Endothelial cell of umbilical vein (primary cell): ENCODE results near the gene KCNQ2. TPM values are rescaled to one million over a fixed set of nuclear protein-coding genes. Genes with fewer than 3 reads are reported as not detected.

Experiments
- BruUV-seq: library from RNA; stranded (reverse); fragments of 400-500 nt; replicated peaks from 2 replicates; lab custom pipeline; 2021; lab: Mats Ljungman, UMichigan
- CTCF ChIA-PET: fragments of 300-600, 350-600 bp; sonication (Branson Sonifier 250); formaldehyde crosslinking; loops from one replicate; lab custom pipeline; 2021; ENCODE audit warnings: antibody characterized with exemption, inconsistent platforms; lab: Charles Lee
- POLR2A ChIA-PET: fragments of 300-600, 350-600 bp; sonication (Branson Sonifier 250); formaldehyde crosslinking; loops from one replicate; lab custom pipeline; 2021; ENCODE audit warnings: antibody characterized with exemption, inconsistent platforms; lab: Charles Lee
- DNase-seq: peaks from one replicate; pipeline ENCODE4 v3.0.0-alpha.2; 2011; ENCODE audit warnings: low read depth, low spot score
- FAIRE-seq: peaks from 2 replicates; lab custom pipeline; 2011; peaks lifted over from hg19 to GRCh38; lab: Jason Lieb, UNC
- H2AFZ ChIP-seq: 2 replicates; pipeline ENCODE4 v1.6.0; 2012; ENCODE audit warnings: low read depth, low read length, control low read depth, inconsistent platforms
- H3K27ac ChIP-seq: 2 replicates; pipeline ENCODE4 v1.5.1; 2011; ENCODE audit warnings: low read depth, mild to moderate bottlenecking, control low read depth, low read length, moderate library complexity; ENCODE audit not compliant: insufficient read depth
- H3K27me3 ChIP-seq, 2 experiments: 2 replicates each; pipeline versions ENCODE4 v1.6.0 to v1.6.1; 2011; ENCODE audit warnings: low read length in 2 of 2, mixed read lengths in 1 of 2; ENCODE audit not compliant: control insufficient read depth in 2 of 2, insufficient read depth in 2 of 2
- H3K36me3 ChIP-seq, 2 experiments: 2 replicates in 1 of 2; 3 replicates in 1 of 2; pipeline ENCODE4 v1.5.1; 2011; ENCODE audit warnings: low read length in 2 of 2, mild to moderate bottlenecking in 1 of 2, moderate library complexity in 1 of 2; ENCODE audit not compliant: control insufficient read depth in 2 of 2, insufficient read depth in 2 of 2; ENCODE audit errors: extremely low read depth in 1 of 2
- H3K4me1 ChIP-seq: 3 replicates; pipeline ENCODE4 v1.5.1; 2011; ENCODE audit warnings: mild to moderate bottlenecking, low read length; ENCODE audit not compliant: control insufficient read depth, insufficient read depth; ENCODE audit errors: extremely low read depth
- H3K4me2 ChIP-seq: 2 replicates; pipeline ENCODE4 v1.6.1; 2011; ENCODE audit warnings: low read length, control low read depth, mixed read lengths; ENCODE audit not compliant: insufficient read depth
- H3K4me3 ChIP-seq, 3 experiments: fragments of 200-600 bp in 1 of 3; sonication (generic), shearing (Covaris generic) in 1 of 3; replicated peaks in 1 of 3; 2 replicates each; pipeline ENCODE4 v1.5.1; 2011 to 2016; ENCODE audit warnings: control low read depth in 3 of 3, low read length in 3 of 3, mild to moderate bottlenecking in 2 of 3, inconsistent platforms in 1 of 3, low read depth in 1 of 3, moderate library complexity in 1 of 3; ENCODE audit not compliant: insufficient read depth in 1 of 3
- H3K79me2 ChIP-seq: 2 replicates; pipeline ENCODE4 v1.6.0; 2012; ENCODE audit warnings: low read length, inconsistent platforms; ENCODE audit not compliant: control insufficient read depth, insufficient read depth
- H3K9ac ChIP-seq: replicated peaks from 2 replicates; pipeline ENCODE3; 2011; ENCODE audit warnings: low read length, control low read depth; ENCODE audit not compliant: insufficient read depth; ENCODE audit errors: extremely low read depth
- H3K9me1 ChIP-seq: replicated peaks from 3 replicates; pipeline ENCODE4 v1.6.0; 2011; ENCODE audit warnings: mild to moderate bottlenecking, low read length; ENCODE audit not compliant: control insufficient read depth, insufficient read depth; ENCODE audit errors: extremely low read depth
- H3K9me3 ChIP-seq: replicated peaks from 2 replicates; pipeline ENCODE4 v1.5.1; 2012; ENCODE audit warnings: low read length, inconsistent platforms; ENCODE audit not compliant: control insufficient read depth, insufficient read depth
- H4K20me1 ChIP-seq: replicated peaks from 2 replicates; pipeline ENCODE3; 2011; ENCODE audit warnings: mild to moderate bottlenecking, low read length; ENCODE audit not compliant: control insufficient read depth, insufficient read depth; ENCODE audit errors: extremely low read depth
- EZH2 ChIP-seq: IDR thresholded peaks from 2 replicates; pipeline ENCODE4 v1.6.1; 2012; ENCODE audit warnings: borderline replicate concordance, low read depth, mild to moderate bottlenecking, moderate library complexity, low read length, inconsistent platforms; ENCODE audit not compliant: severe bottlenecking
- GATA2 ChIP-seq: IDR thresholded peaks from 2 replicates; pipeline ENCODE4 v1.7.0; 2011; ENCODE audit warnings: low read depth, mild to moderate bottlenecking, moderate library complexity, mixed read lengths, low read length; ENCODE audit not compliant: insufficient read length, insufficient read depth
- JUN ChIP-seq: IDR thresholded peaks from 2 replicates; pipeline ENCODE4 v1.6.1; 2011; ENCODE audit warnings: borderline replicate concordance, low read depth; ENCODE audit not compliant: insufficient read length, insufficient read depth
- MYC ChIP-seq: IDR thresholded peaks from one replicate; pipeline ENCODE4 v1.6.1; 2011; ENCODE audit warnings: mild to moderate bottlenecking, low read depth, low read length
- POLR2AphosphoS5 ChIP-seq: IDR thresholded peaks from 2 replicates; pipeline ENCODE4 v1.6.1; 2012; ENCODE audit warnings: low read depth, mild to moderate bottlenecking, control low read depth, low read length, moderate library complexity; ENCODE audit not compliant: insufficient read depth
- dilution Hi-C: fragments of 300-500 bp; cut with MboI; formaldehyde crosslinking; loops from one replicate; pipeline ENCODE4 v1.15.0; 2019; ENCODE audit warnings: low sequenced_read_pairs; ENCODE audit not compliant: extremely low pct_ligation_motif_present
- intact Hi-C: fragments of 100-400 bp; cut with micrococcal nuclease; formaldehyde crosslinking; loops from one replicate; pipeline ENCODE4 v1.10.0; 2022
- polyA plus RNA-seq, 4 experiments: library from polyadenylated mRNA; depleted of rRNA in 3 of 4; stranded (reverse) in 3 of 4; unstranded in 1 of 4; fragments of >200 nt; gene quantifications; 2 replicates each; pipeline versions ENCODE4 v1.2.1 to v1.2.3, GENCODE V29; 2011 to 2012; ENCODE audit warnings: missing spikeins in 1 of 4
- total RNA-seq: library from RNA; stranded (reverse); gene quantifications from 2 replicates; pipeline ENCODE4 v1.2.3, GENCODE V29; 2021
- TF ChIP-seq, protein P1 (sequence below), 2 donors: IDR thresholded peaks; 1 replicate in 1 of 2; 2 replicates in 1 of 2; pipeline ENCODE4 v1.5.1; 2011; ENCODE audit warnings: low read length in 2 of 2, mild to moderate bottlenecking in 2 of 2, moderate library complexity in 2 of 2, control low read depth in 1 of 2, inconsistent platforms in 1 of 2, low read depth in 1 of 2; ENCODE audit not compliant: insufficient read depth in 1 of 2; ENCODE audit errors: extremely low read depth in 1 of 2

Gene KCNQ2
- total and polyA plus RNA-seq, 2 donors (not counting 3 experiments of a cell fraction or from before 2014, with no cell fraction given), result not detected

GRCh38 chr20:63381781-63382431, 90.5 kb downstream of the KCNQ2 start:
- dilution Hi-C loops (no loop called here), intact Hi-C loops (loop anchor here (1.0 kb wide), 1 partner anchor 73 kb away; no protein-coding TSS in a partner anchor)
- no peaks in the 10 kb centered on the region for H3K9me1 ChIP-seq
- H3K9me3 ChIP-seq, result peaks cover 4% of the 10 kb centered on the region
- H3K27me3 ChIP-seq, result peaks cover 0 to 3% of the 10 kb centered on the region in 2 experiments
- TF ChIP-seq, protein P1, sequence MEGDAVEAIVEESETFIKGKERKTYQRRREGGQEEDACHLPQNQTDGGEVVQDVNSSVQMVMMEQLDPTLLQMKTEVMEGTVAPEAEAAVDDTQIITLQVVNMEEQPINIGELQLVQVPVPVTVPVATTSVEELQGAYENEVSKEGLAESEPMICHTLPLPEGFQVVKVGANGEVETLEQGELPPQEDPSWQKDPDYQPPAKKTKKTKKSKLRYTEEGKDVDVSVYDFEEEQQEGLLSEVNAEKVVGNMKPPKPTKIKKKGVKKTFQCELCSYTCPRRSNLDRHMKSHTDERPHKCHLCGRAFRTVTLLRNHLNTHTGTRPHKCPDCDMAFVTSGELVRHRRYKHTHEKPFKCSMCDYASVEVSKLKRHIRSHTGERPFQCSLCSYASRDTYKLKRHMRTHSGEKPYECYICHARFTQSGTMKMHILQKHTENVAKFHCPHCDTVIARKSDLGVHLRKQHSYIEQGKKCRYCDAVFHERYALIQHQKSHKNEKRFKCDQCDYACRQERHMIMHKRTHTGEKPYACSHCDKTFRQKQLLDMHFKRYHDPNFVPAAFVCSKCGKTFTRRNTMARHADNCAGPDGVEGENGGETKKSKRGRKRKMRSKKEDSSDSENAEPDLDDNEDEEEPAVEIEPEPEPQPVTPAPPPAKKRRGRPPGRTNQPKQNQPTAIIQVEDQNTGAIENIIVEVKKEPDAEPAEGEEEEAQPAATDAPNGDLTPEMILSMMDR (IDR thresholded peaks at IDR 0.05; ENCODE audit: extremely low read depth in 1 of 2, insufficient read depth in 1 of 2, low read depth in 1 of 2, low read length in 2 of 2), result peak; percentile 94 to 98
- TF ChIP-seq GATA2, result no peak
- H3K9ac ChIP-seq, result no peak overlapping the region
- ChIA-PET CTCF (interaction anchor here (0.6 to 6.0 kb wide), 27 partner anchors 8 to 409 kb away, joined by 3 to 267 read pairs (median 5); no protein-coding TSS in a partner anchor), POLR2A (no interaction called here)
- no TSS peak for BruUV-seq
- peak; percentile 18 for DNase-seq
- no peak for FAIRE-seq
- no peaks in the 10 kb centered on the region for H3K4me1 ChIP-seq
- H3K4me2 ChIP-seq, result no peak overlapping the region
- H3K36me3 ChIP-seq, result no peaks in the 10 kb centered on the region
- no peak overlapping the region for H3K4me3 ChIP-seq
- H3K79me2 ChIP-seq, result no peaks in the 10 kb centered on the region
- H2AFZ ChIP-seq, result no peak overlapping the region
- H4K20me1 ChIP-seq, result no peaks in the 10 kb centered on the region
- no peak overlapping the region for H3K27ac ChIP-seq

GRCh38 chr20:63380346-63380870, 92.0 kb downstream of the KCNQ2 start:
- intact Hi-C loops (no loop called here), dilution Hi-C loops (no loop called here)
- H3K27ac ChIP-seq, result no peak overlapping the region
- BruUV-seq, result no TSS peak
- H3K9me3 ChIP-seq, result no peaks in the 10 kb centered on the region
- H3K36me3 ChIP-seq, result no peaks in the 10 kb centered on the region
- H3K9me1 ChIP-seq, result no peaks in the 10 kb centered on the region
- no peak overlapping the region for H3K9ac ChIP-seq
- FAIRE-seq (no peak), DNase-seq (no peak)
- H2AFZ ChIP-seq, result no peak overlapping the region
- POLR2A ChIA-PET, result no interaction called here
- H4K20me1 ChIP-seq, result no peaks in the 10 kb centered on the region
- no peaks in the 10 kb centered on the region for H3K79me2 ChIP-seq
- no peaks in the 10 kb centered on the region for H3K4me1 ChIP-seq
- H3K4me2 ChIP-seq, result no peak overlapping the region
- CTCF ChIA-PET, result interaction anchor here (0.8 to 6.0 kb wide), 11 partner anchors 9 to 408 kb away, joined by 3 to 267 read pairs (median 5); no protein-coding TSS in a partner anchor
- TF ChIP-seq EZH2 (no peak), POLR2AphosphoS5 (no peak), JUN (no peak), MYC (no peak), GATA2 (no peak)
- TF ChIP-seq, protein P1 (IDR thresholded peaks at IDR 0.05; ENCODE audit: extremely low read depth in 1 of 2, insufficient read depth in 1 of 2, low read depth in 1 of 2, low read length in 2 of 2), result no peak
- H3K27me3 ChIP-seq, result peaks cover 0 to 3% of the 10 kb centered on the region in 2 experiments
- no peak overlapping the region for H3K4me3 ChIP-seq
